ENCODE results near the gene RELT.
A peak's percentile ranks its signal among the peaks of the same experiment; 100 is the strongest.

RELT gene

DNA sequence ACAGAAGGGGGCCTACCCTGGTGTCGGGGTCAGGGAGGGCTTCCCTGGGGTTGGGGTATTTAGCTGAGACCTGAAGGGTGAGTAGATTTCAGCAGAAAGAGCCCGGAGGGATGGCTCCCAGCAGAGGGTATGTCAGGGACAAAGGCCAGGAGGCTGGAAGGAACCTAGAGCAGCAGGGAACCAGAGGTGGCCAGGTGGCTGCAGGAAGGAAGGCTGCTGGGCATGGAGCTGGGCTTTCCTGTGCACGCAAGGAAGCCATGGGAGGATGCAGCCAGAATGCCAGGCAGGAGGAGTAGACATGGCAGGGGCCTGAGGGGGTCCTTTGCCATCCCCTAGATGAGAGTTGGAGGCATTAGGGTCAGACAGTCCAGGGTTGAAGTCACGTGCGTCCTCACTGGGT lies 27.4 kb upstream of the RELT start:
- DNase-seq, result no peak

DNA sequence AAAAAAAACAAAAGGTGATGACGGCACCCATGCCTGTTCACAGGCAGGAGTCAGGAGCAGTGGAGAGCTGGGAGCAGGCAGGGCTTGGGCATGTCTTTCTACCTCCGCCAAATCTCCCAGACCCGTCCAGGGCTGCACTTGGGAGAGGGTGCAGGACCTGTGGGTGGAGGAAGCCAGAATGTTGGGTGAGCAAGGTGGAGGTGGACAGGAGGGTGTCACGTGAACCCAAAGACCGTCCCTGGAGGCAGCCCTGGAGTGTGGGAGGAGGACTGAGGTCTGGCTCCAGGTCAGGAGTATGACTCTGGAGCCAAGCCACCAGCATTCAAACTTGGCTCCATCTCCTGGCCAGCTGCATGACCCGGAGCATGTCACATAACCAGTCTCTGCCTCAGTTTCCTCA lies 26.6 kb upstream of the RELT start:
- no peak for DNase-seq

DNA sequence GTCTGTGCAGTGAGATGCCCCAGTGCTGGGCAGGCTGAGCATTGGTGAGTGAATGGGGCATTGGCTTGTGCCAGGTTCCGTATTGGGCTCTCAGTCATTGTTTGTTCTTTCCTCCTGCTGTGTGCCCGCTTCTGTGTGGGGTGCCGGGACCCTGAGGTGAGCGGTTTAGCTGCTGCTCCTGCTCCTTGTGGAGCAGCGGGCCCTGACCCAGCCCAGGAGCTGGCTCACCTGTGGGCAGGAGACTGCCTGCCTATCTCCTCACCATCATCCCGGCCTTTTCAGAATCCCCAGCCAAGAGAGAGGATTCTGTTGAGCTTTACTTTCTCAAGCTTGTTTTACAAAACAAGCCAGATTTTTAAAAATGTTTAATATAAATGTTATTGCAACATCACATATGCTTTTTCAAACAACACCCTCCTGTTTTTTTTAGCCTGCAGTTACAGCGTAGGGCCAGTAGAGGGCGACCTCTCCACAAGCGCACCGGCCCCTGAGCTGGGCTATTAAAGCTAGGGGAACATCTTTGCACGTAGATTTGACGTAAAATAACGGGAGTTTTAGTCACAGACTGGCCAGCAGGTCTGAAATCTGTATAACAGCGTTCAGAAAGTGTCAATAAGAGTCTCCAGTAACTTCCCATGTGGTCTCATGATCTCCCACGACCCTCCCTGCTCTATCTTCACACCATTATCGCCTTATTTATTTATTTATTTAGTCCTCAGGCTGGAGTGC lies 25.1 kb upstream of the RELT start:
- DNase-seq, result peak; percentile 94

DNA sequence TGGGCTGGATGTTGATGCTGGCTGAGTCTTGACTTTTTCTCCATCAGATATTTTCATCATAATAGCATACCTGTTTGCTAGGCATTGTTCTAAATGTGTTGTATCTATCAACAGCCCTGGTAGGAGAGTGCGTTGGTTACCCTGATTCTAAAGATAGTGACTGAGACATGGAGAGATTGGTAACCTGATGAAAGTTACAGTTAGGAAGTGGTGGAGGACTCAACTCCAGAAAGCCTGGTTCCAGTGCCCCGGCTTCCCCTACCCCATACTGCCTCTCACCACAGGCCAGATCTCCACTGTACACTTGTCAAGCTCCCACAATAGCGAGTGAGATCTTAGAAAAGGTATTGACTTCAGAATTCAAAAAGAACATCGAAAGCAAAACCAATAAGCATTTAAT lies 22.8 kb upstream of the RELT start:
- no peak for DNase-seq

DNA sequence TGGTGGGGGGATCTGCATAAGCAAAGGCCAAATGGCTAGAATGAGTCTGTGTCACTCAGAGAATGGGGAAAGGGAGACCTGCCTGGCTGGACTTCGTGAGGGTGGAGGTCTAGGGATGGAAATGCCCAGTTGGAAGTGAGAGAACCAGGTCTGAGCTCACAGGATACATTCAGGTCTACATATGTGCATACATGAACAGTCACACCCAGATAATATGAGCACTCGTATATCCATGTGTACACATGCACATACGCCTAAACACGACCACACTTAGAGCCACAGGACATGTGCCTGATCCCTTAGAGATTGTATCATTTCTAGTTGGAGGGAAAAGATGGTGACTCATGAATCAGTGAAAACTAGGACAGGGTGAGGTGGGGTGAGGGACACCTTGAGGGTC lies 21.1 kb upstream of the RELT start:
- DNase-seq, result no peak

DNA sequence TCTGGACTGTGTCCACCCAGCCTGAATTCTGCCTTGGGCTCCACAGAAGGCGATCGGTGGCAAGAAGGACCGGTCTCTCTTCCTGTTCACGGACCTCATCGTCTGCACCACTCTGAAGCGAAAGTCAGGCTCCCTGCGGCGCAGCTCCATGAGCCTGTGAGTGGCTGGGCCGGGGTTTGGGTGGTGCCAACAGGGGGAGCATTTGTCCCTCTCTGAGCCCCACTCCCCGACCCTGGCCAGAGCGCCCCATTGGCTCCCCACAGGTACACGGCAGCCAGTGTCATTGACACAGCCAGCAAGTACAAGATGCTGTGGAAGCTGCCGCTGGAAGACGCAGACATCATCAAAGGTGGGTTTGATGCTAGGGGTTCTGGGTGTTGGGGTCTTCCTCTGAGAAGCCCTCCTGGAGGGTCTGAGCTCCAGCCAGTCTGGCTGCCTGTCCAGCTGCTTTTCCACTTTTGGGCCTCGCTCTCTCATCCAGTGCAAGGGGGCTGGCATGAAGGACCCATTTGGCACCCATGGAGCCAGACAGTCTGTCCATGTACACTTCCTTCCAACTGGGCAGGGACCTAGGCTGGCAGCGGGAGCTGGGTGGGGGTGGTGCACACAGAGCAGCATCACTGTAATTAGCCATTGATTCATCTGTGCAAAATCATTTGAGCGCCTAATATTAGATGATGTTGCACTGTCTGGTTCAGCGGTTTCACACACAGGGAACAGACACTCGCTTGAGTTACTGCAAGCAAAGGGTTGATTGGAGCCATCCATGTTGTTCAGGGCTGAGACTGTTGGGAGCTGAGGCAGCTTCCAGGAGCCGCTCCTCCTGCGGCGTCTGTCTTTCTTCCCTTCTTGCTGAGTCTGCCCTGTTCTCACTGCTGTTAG lies 19.0 kb upstream of the RELT start:
- no peak for DNase-seq

DNA sequence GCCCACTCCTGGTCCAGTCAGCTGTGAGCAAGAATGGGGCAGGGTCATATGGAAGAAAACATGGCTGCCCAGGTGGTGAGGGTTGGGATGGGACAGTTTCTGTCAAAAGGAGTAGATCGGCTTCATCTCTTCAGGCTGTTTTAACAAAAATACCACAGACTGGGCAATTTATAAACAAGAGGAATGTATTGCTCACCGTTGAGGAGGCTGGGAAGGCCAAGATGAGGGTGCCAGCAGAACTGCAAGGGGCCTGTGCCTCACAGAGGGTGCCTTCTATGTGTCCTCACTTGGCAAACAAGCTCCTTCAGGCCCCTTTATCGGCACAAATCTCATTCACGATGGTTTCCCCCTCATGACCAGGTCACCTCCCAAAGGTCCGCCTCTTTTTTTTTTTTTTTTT lies 18.1 kb upstream of the RELT start:
- no peak for DNase-seq

DNA sequence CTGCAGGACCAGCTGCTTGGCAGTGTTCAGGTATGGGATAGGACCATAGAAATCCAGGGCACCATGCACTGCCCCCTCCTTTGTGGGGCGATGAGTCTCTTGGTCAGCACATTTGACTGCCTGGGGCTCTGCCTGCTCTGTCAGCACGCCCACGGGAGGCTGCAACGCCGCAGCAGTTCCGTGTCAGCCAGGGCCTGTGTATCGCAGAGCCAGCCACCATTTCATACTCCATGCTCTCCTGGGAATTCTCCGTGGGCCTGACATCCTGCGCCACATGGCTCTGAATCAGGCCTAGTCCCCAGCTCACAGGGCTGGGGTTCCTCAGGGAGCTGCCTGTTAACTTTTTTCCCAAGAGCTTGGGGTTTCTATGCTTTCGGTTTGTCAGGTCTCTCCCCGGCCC lies 16.9 kb upstream of the RELT start:
- DNase-seq, result no peak

DNA sequence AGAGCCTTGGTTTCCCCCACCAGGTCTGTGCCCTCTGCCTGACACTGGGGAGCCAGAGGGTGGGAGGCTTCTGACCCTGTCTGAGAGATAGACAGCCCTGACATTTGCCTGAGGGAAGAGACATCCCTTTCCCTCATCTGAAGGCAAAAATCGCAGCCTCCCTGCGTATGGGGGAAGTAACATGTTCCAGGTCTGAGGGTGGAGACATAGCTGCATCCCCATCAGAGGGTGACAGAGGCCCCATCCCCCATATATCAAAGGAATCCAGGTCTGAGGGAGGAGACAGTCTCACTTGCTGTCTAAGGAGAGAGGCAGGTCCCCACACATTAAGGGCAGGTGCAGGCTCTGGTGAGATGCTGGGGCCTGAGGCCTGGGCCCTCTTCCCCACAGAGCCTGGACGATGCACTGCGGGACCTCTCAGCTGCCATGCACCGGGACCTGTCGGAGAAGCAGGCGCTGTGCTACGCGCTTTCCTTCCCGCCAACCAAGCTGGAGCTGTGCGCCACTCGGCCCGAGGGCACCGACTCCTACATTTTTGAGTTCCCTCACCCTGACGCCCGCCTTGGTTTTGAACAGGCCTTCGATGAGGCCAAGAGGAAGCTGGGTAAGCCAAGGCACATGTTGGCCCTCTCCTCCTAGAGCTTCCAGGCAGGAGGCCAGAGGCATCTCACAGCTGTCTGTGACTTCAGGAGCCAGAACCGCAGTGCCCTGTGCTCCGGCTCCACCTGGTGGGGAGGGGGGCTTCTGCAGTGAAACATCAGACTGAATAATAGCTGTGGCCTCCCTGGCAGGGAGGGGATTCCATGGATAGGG lies 16.1 kb upstream of the RELT start:
- peak; percentile 96 for DNase-seq

DNA sequence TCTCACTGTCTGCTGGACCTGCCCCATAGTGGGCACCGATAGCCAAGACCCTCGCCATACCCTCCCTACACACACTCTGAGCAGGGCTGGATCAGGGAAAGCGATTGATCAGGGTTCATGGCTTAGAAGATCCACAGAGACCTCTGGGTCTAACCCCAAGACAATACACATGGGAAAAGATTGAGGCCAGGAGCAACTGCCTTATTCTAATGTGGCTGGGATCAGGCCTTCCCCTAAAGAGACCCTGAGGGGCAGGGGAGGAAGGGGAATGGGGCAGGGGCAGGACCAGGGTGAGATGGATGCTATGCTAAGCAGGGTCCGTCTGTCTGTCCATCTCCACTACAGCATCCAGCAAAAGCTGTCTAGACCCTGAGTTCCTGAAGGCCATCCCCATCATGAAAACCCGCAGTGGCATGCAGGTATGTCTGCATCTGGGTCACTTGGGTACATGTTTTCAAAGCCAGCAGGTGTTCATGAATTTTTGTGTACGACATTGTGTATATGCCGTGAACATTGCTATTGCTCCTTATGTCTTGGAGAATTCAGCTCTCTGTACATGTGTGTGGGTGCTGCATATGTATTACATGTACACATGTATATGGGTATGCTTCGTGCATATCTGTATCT lies 15.3 kb upstream of the RELT start:
- no peak for DNase-seq

DNA sequence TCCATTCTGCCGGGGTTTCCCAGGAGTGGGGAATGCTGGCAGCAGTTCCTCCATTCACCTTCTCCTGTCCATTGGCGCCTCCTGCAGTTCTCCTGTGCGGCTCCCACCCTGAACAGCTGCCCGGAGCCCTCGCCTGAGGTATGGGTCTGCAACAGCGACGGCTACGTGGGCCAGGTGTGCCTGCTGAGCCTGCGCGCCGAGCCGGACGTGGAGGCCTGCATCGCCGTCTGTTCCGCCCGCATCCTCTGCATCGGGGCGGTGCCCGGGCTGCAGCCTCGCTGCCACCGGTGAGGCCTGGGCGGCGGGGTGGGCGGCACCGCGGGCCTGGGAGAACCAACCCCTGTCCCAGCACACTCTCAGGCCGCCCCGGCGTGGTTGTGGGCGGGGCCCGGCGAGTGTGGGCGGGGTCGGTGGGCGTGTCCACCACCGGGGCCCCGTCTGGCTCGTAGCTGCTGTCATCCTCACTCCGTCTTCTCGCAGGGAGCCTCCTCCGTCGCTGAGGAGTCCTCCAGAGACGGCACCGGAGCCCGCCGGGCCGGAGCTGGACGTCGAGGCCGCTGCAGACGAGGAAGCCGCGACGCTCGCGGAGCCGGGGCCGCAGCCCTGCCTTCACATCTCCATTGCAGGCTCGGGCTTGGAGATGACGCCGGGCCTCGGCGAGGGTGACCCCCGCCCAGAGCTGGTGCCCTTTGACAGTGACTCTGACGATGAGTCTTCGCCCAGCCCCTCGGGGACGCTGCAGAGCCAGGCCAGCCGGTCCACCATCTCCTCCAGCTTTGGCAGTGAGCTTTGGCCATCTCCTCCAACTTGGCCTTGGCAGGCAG lies 14.0 kb upstream of the RELT start:
- peak; percentile 72 for DNase-seq

DNA sequence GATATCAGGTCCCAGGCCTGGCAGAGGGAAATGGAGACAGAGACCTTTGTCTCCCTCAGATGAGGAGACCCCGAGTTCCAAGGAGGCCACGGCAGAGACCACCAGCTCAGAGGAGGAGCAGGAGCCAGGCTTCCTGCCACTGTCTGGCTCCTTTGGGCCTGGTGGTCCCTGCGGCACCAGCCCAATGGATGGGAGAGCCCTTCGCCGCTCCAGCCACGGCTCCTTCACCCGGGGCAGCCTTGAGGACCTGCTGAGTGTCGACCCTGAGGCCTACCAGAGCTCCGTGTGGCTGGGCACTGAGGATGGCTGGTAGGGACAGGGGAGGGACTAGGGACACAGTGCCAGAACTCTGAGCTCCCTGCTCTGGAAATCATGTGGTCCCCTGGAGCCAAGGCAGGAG lies 13.1 kb upstream of the RELT start:
- no peak for DNase-seq

DNA sequence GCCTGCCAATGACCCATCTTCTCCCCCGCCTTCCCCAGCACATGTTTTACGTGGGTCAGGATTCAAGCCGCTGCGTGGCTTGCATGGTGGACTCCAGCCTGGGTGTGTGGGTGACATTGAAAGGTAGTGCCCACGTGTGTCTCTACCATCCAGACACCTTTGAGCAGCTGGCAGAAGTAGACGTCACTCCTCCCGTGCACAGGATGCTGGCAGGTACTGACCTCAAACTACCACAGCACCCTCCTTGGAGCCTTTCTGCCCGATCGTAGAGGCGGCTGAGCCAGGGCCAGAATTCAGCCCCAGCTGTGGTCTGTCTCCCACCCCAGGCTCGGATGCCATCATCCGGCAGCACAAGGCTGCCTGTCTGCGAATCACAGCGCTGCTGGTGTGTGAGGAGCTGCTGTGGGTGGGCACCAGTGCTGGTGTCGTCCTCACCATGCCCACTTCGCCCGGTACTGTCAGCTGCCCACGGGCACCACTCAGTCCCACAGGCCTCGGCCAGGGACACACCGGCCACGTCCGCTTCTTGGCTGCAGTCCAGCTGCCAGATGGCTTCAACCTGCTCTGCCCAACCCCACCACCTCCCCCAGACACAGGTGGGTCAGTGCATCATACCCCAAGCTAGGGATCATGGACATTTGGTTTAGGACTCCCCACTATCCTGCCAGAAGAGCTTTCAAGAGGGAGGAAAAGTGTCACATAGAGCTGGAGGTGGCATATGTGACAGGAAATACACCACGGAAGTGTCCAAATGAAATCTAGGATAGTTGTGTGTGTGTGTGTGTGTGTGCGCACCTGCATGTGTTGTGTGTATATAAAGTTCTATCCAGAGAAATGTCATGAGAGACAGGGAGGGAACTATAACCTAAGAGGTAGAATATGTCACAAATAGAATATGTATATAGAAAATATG lies 10.6 kb upstream of the RELT start:
- DNase-seq, result no peak

DNA sequence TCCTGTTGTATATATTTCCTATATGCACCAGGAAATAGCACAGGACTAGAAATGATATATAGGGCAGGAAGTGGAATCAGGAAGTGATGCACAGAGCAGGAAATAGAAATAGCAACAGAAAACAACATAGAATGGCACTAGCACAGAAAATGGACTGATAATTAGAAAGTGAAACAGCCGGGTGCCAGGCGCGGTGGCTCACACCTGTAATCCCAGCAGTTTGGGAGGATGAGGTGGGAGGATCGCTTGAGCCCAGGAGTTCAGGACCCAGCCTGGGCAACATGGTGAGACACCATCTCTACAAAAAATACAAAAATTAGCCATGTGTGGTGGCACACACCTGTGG lies 10.0 kb upstream of the RELT start:
- no peak for DNase-seq

DNA sequence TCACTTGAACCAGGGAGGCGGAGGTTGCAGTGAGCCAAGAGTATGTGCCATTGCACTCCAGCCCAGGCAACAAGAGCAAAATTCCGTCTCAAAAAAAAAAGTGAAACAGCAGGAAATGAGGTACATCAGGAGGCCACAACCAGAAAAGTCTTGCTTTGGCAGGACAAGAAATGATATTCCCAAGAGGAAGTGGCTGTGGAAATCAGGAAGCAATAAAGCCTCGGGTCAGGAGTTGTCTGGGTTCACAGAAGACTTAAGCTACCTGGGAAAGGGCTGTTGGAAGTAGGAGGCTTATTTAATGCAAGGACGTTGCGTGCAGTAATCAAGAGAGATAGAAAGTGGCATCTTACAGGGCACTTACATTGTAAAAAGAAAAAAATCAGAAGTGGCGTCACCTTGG lies 9.2 kb upstream of the RELT start:
- DNase-seq, result no peak

DNA sequence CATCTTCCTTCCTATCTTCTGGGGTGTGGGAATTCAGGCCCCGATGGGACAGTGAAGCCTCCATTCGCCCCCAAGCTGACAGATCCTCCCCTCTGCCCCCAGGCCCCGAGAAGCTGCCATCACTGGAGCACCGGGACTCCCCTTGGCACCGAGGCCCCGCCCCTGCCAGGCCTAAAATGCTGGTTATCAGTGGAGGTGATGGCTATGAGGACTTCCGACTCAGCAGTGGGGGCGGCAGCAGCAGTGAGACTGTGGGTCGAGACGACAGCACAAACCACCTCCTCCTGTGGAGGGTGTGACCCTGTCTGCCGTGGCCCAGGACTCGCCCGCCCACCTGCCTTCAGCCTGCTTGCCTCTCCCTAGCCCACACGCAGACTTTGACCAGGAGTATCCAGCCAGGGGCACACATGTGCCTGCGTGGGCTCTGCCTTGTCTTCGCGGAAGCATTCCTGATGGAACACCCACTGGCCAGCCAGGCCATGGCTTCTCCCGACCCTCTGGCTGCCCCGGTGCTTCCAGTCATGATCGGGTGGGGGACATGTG lies 8.6 kb upstream of the RELT start:
- no peak for DNase-seq

DNA sequence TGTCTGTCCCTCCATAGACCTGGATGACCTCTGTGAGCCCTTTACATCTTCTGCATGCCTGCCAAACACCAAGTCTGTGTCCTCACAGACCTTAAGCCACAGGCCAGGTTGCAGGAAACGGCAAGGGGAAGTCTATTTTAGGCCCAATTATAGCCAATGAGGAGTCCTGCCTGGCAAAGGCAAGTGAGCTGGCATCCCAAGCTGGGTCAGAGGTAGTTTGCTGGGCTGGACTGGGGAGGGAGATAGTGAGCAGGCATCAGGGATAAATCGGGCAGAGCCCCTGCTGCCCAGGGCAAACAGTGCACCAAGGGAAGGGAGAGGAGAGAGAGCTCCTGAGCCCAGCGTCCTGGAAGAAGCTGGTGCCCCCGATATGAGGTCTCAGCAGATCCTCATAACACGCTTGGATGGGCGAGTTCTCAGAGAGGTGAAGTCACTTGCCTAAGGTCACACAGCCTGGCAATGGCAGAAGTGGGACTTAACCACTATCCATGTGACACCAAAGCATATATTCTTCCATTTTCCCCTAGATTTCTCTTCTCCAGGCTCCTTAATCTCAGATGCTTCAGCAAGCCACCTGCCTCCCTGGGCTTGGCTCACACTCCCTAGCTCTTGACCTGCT lies 3.7 kb upstream of the RELT start:
- DNase-seq, result peak; percentile 94

DNA sequence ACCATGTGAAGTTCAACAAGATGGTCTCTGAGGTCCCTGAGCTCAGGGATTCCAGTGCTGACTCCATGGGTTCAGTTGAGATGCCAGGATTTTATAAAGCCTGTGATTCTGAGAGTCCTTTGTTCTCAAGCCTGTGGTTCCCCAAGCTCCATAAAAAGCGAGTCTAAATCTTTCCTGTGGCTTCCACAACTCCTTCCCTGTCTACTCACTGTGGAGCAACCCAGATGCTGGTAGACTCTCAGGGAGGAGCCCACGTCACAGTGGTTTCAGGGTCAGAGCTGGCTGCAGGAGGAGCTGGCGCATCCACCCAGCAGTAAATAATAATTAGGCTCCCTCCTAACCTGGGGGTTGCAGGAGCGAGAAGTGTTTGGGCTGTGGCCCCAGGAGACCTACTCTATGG lies 2.0 kb upstream of the RELT start:
- no peak for DNase-seq

DNA sequence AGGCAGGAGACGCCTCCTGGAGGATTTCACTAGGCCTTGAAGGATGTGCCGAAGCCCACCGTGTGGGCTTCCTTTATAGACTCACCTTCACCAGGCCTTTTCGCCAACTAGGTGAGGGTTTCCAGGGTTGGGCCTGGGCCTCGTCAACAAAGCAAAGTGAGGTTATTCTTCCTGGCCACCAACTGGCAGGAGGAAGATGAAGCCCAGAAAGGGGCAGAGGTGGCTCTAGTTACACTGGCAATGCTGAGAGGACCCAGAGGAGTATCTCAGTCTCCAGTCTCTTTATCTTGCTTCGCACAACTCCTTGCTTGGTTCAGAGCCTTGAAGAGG lies 404 bp upstream of the RELT start:
- no peak for DNase-seq

DNA sequence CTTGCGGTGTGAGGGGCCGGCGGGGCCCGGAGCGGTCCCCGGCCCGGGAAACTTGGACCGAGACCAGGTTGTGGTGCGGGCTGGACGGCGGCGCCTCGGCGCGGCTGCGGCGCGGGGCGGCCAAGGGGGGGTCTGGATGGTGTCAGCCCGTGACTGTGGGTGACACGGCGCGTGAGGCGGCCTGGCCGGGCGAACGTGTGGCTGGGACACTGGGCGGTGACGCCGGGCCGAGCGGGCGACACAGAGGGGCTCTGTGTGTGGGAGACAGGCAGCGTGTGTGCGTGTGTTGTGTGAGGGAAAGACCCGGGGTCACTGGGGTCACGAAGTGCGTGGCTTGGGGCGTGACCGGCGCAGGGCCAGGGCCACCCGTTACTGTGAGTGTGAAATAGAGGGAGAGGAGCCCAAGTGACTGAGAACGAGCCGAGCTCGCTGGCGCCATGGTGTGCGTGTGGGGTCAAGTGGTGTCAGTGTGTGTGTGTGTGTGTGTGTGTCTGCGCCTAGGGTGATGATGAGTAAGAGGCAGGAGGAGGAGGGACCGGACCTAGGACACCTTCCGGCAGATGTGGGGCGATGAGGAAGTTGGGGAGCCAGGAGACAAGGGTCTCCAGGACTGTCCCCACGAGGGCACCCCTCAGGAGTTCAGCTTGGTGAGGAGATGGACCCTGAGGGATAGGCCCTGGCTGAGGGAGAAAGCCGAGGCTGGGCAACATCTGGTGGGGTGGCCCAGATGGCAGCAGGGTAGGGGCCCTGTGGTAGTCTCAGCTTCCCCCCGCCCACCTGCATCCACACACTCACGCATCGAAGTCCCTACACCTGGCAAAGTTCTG lies 817 bp downstream of the RELT start:
- peak; percentile 85 for DNase-seq
